Measurements from ENCODE around the gene TNP2. TPM values are rescaled to one million over a fixed set of nuclear protein-coding genes. Genes with fewer than 3 reads are reported as not detected.

Gene TNP2
- total and polyA plus RNA-seq, 2 donors (not counting 3 experiments of a cell fraction or from before 2014, with no cell fraction given): not detected

DNA sequence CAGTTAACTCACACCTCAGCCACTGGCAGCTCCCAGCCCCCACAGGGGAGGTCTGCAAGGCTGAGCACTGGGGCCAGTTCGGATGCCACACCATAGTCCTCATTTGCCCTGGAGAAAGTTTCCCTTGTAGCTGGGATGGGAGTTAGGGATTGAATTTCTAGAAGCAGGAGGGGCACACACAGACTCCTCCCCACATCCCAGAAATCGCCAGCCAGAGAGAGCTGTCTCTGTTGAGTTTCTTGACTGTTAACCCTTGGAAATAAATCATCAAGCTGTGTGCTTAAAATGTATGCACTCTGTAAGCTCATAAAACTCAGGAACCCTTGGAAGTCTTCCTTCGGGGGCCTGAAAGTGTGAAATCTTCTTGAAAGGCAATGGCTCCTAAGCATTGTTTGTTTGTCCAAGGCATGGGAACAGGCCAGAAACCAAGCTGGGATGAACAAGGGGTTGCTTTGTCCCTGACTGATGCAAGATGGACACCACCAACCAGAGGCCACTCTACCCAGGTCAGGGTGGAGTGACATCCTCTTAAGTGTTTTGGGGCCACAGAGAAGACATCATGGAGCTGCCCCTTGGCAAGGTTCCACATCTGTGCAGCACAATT, 4.7 kb upstream of the TNP2 start:
- CTCF ChIA-PET: interaction anchor here (0.7 to 1.6 kb wide), 5 partner anchors 24 to 293 kb away, joined by 3 to 4 read pairs (median 3); no protein-coding TSS in a partner anchor
- H3K9ac ChIP-seq (replicated peaks; ENCODE audit: extremely low read depth, insufficient read depth, low read length): no peak overlapping the region
- no peaks in the 10 kb centered on the region for H3K27me3 ChIP-seq (ENCODE audit: control insufficient read depth in 2 of 2, insufficient read depth in 2 of 2, low read length in 2 of 2)
- dilution Hi-C loops (cut with MboI; ENCODE audit: extremely low pct_ligation_motif_present, low sequenced_read_pairs) (no loop called here), intact Hi-C loops (cut with micrococcal nuclease) (no loop called here)
- H3K9me1 ChIP-seq (replicated peaks; ENCODE audit: control insufficient read depth, extremely low read depth, insufficient read depth, low read length): no peaks in the 10 kb centered on the region
- no peaks in the 10 kb centered on the region for H3K79me2 ChIP-seq (ENCODE audit: control insufficient read depth, insufficient read depth, low read length)
- H3K9me3 ChIP-seq (replicated peaks; ENCODE audit: control insufficient read depth, insufficient read depth, low read length): no peaks in the 10 kb centered on the region
- H2AFZ ChIP-seq (ENCODE audit: low read depth, low read length): no peak overlapping the region
- no peak overlapping the region for H3K4me2 ChIP-seq (ENCODE audit: insufficient read depth, low read length)
- no TSS peak for BruUV-seq (replicated peaks)
- no peak for TF ChIP-seq MAX (IDR thresholded peaks at IDR 0.05; ENCODE audit: insufficient read depth, insufficient read length)
- TF ChIP-seq POLR2A (IDR thresholded peaks at IDR 0.05; ENCODE audit: low read depth, low read length): no peak
- no peak for TF ChIP-seq GATA2 (IDR thresholded peaks at IDR 0.05; ENCODE audit: insufficient read depth, insufficient read length, low read depth, low read length)
- no peak for TF ChIP-seq MYC (IDR thresholded peaks at IDR 0.05; ENCODE audit: low read depth, low read length)
- no peak for TF ChIP-seq FOS (IDR thresholded peaks at IDR 0.05; ENCODE audit: borderline replicate concordance, insufficient read depth, low read length)
- no peak for TF ChIP-seq JUN (IDR thresholded peaks at IDR 0.05; ENCODE audit: borderline replicate concordance, insufficient read depth, insufficient read length, low read depth)
- TF ChIP-seq POLR2AphosphoS5 (IDR thresholded peaks at IDR 0.05; ENCODE audit: insufficient read depth, low read depth, low read length): no peak
- TF ChIP-seq, protein P1, sequence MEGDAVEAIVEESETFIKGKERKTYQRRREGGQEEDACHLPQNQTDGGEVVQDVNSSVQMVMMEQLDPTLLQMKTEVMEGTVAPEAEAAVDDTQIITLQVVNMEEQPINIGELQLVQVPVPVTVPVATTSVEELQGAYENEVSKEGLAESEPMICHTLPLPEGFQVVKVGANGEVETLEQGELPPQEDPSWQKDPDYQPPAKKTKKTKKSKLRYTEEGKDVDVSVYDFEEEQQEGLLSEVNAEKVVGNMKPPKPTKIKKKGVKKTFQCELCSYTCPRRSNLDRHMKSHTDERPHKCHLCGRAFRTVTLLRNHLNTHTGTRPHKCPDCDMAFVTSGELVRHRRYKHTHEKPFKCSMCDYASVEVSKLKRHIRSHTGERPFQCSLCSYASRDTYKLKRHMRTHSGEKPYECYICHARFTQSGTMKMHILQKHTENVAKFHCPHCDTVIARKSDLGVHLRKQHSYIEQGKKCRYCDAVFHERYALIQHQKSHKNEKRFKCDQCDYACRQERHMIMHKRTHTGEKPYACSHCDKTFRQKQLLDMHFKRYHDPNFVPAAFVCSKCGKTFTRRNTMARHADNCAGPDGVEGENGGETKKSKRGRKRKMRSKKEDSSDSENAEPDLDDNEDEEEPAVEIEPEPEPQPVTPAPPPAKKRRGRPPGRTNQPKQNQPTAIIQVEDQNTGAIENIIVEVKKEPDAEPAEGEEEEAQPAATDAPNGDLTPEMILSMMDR (IDR thresholded peaks at IDR 0.05; ENCODE audit: extremely low read depth in 1 of 2, insufficient read depth in 1 of 2, low read depth in 1 of 2, low read length in 2 of 2): no peak
- no peak for TF ChIP-seq EZH2 (IDR thresholded peaks at IDR 0.05; ENCODE audit: borderline replicate concordance, low read depth, low read length, severe bottlenecking)
- FAIRE-seq (no peak), DNase-seq (ENCODE audit: low read depth, low spot score) (no peak)
- no peak overlapping the region for H3K27ac ChIP-seq (ENCODE audit: insufficient read depth, low read depth, low read length)
- POLR2A ChIA-PET: no interaction called here
- no peaks in the 10 kb centered on the region for H4K20me1 ChIP-seq (replicated peaks; ENCODE audit: control insufficient read depth, extremely low read depth, insufficient read depth, low read length)
- no peak overlapping the region for H3K4me3 ChIP-seq (replicated peaks in 1 of 3; ENCODE audit: insufficient read depth in 1 of 3, low read depth in 1 of 3, low read length in 3 of 3)
- no peaks in the 10 kb centered on the region for H3K36me3 ChIP-seq (ENCODE audit: control insufficient read depth in 2 of 2, extremely low read depth in 1 of 2, insufficient read depth in 2 of 2, low read length in 2 of 2)
- H3K4me1 ChIP-seq (ENCODE audit: control insufficient read depth, extremely low read depth, insufficient read depth, low read length): no peaks in the 10 kb centered on the region
